Inflammatory macrophage treated with lipopolysaccharide for 1 hour (primary cell): ENCODE results near the gene AP1G1.

Experiments
- DNase-seq, 2 donors: peaks; one replicate each; pipeline ENCODE4 v3.0.0-alpha.2; 2020 to 2022

AP1G1 gene

DNA sequence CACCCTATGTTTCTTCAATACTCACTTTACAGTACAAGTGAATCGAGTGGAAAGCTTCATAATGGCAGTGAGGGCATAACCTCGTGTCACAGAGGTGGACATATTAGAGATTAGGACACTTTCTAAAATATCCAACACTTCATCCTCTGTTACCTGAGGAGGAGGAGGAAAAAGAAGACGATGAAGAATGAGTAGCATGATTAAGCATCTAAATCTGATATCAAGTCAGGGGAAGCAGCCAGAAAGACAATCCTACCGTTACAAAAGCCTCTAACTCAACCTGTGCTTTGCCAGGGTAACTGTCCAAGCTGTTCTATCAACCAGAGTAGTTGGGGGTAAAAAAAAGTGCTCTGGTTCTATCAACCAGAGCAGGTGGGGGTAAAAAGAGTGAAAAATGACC is 60.4 kb downstream of the AP1G1 start:
- no peak for DNase-seq

DNA sequence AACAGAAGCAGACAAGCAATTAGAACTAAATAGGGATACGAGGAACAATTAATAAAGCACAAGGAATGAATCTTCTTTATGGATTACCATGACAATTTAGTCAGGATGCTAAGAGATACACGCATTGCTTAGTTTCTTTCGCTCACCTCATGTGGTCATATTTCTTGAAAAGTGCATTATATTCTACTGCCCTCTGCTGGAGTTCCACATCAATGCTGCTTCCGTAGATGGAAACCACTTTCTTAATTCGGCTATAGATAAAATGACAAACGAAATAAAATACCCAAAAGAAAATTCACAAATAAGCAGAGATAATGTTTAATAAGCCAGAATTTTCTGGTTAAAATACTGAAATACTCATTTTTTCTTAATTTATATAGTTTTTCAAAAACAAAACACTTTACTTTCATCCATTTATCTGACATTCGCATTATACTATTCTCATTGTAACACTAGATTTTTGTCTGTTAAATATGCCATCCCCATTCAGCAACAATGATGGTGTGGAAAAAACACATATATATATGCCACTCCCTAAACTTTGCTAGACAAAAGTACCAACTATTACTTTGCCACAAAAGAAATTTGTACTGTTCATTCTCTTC is 62.1 kb downstream of the AP1G1 start:
- peak; percentile 13 to 60 for DNase-seq

GRCh38 chr16:71738855-71739254 is 69.8 kb downstream of the AP1G1 start:
- DNase-seq: no peak

DNA sequence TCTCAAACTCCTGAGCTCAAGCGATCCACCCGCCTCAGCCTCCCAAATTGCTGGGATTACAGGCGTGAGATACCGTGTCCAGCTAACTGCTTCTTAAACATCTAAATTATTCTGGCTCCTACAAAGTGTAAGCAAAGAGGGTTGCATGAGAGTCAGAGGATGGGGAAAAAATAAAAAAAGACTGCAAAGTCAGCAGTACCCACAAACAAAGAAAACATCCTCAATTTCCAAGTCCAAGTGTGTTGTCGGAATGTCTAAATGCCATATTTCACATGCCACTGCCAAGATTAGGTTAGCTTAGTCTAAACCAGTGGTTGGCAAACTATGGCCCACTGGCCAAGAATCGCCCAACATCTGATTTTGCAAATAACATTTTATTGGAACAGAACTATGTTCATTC is 71.1 kb downstream of the AP1G1 start:
- DNase-seq: no peak

DNA sequence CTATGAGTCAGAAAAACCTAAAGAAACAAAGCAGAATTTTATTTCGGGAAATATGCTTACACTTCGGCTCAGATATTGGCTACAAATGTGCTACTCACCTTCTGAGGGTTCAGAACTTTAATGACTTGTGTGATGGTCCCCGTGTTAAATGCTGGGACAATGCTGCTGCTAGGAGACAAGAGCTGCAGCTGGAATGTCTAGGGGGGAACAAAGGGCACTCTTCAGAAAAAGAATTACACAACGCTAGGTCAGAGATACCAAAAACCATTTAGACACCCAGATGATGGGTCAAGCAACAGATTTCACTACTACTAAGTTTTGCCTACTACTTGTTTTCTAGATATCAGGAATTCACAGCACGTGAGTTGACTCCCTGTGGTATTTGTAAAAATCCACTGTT is 74.1 kb downstream of the AP1G1 start:
- DNase-seq: no peak

DNA sequence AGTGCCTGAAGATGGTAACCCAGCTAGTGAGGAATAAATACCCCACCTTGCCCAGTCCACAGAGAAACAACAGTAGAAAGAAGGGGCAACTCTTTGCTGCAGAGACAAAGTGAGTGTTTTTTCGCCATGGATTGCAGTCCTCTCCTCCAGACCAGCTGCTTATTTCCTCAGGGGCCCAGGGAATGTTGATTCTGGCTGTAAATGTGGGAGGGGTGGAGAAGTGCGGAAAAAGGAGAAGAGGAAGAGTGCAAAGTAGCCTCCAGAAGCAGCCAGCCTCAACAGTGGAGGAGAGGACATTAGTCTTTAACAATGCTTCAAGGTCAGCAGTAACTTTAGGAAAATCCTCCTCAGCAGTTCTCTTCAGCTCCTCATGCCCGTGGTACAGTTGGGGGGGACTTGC is 76.0 kb downstream of the AP1G1 start:
- no peak for DNase-seq

DNA sequence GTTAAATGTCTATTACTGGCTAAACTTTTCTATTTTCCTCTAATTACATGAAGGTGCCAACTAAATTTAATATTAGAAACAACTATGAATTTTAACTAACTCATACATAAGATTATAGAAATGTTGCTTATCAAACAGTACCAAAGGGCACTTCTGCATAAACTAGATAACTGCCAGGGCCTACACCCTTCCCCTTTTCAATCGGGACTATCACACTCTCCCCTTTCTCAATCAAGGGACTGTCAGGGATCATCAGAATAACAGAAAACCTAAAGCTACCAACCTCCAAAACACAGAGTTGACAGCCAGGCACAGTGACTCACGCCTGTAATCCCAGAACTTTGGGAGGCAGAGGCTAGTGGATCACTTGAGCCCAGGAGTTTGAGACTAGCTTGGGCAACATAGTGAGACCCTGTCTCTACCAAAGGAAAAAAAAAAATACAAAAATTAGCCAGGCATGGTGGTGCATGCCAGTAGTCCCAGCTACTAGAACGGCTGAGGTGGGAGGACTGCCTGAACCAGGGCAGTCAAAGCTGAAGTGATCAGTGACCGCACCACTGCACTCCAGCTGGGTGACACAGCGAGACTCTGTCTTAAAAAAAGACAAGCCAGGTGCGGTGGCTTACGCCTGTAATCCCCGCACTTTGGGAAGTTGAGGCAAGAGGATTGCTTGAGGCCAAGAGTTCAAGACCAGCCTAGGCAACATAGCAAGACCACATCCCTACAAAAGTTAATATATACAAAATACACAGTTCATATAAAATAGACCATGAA is 80.9 kb downstream of the AP1G1 start:
- DNase-seq: peak; percentile 25 to 28

DNA sequence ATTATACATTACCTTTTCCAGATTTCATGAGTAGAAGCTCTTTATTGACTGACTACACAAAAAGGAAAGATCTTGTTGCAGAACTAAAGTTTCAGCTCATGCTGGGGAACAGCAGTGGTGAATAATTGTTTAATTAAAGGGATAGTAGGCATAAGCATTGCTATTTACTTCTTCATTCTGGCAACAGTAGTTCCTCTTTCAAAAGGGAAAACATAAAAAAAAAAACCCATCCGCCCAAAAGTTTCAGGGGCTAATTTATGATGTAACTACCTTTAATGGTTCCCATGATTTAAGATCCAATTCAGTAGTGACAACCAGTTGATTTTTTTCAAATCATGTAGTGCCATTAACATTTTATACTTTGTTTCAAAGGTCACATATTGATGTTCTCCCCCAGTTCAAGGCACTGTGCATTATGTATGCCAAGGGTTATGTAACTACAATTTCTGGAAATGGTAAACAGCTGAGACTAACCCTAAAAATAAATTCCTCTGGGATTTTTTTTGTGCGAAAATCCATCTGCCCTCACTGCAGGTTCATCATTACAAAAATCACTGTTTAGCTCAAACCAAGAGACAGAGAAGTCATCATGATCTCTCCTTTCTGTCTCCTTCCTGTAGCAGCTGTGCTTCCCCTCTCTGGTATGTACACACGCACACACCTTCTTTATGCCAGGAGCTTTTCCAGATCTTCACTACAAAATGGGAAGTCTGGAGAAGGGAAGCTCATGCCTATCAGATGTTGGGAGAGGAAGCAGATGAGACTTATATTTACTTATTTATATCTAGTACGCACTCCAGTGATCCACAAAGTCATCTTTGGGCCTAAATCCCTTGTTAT is 81.9 kb downstream of the AP1G1 start:
- peak; percentile 66 to 76 for DNase-seq

DNA sequence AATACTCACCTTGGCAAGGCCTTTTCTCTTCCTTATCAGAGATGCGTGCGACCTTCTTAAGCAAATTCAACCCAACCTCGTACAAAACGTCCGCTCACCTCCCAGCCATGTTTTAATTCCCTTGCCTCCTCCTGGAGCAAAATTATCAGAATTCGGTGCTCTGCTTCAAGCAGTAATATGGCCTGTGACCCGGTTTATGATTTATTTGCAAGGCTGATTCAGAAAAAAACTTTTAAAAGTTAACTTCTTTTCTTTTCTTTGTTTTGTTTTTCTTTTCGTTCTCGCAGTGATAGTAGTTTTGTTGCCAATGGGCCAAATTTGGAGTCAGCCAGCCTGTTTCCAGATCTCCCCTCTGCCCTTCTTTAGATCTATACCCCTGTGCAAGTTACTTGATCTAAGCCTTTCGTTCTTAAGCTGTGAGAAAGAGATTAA is 84.3 kb downstream of the AP1G1 start, which contains the start of gene PHLPP2:
TSS of gene PHLPP2 (minus strand) at position 382 of the 432 bp plus-strand sequence. CDS start 9,906 bp downstream, outside the sequence.
- no peak for DNase-seq

DNA sequence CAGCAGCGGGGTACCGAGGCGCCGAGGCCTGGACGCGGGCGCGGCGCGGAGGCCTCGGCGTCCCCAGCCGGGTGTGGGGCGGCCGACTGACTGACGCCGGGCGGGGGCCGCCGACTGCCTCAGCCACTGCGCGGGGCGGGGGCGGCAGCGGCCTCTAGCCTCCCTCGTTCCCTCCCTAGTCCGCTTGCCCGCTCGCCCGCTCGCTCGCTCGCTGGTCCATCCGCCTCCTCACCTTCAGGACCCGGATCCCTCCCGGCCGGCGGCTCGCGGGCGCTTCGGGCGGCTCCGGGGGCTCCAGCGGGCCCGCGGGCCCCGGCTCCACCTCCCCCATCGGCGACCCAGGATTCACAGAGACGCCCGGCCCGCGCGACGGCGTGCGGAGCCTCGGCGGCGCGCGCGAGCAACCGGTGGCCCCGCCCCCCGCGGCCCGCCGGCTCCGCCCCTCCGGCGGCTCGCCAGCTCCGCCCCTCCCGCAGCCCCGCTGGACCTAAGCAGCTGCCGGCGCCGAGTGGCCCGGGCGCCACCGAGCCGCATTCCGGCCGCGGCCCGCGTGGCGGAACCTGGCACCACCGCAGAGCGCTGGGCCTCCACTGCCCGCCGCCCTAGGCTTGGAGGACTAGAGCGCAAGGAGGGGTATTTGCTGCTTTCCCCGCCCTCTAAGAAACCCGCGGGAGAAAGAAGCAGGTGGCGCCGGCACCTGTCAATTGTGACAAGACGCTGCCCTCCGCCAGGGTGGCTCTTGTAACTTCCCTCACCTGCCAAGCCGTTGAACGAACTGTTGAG is 84.9 kb downstream of the AP1G1 start:
- DNase-seq: peak; percentile 48 to 60

GRCh38 chr16:71722801-71723536 is 85.7 kb downstream of the AP1G1 start:
- DNase-seq: peak; percentile 29 to 51

DNA sequence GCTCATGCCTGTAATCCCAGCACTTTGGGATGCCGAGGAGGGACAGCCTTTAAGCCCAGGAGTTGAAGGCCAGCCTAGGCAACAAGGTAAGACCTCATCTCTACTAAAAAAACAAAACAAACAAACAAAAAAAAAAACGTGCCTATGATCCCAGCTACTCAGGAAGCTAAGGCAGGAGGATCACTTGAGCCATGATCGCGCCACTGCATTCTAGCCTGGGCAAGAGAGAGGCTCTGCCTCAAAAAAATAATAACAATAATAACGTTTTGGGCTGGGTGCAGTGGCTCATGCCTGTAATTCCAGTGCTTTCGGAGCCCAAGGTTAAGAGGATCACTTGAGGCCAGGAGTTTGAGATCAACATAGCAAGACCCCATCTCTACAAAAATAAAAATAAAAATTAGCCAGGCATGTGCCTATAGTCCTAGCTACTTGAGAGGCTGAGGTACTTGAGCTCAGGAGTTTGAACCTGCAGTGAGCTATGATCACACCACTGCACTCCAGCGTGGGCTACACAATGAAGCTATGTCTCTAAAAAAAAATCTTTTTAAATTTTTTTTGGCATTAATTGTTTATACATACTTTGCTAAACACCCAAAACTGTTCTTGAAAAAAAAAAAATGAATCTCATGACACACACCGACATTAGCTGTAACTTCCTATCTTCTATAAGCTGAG is 87.4 kb downstream of the AP1G1 start:
- DNase-seq: no peak

DNA sequence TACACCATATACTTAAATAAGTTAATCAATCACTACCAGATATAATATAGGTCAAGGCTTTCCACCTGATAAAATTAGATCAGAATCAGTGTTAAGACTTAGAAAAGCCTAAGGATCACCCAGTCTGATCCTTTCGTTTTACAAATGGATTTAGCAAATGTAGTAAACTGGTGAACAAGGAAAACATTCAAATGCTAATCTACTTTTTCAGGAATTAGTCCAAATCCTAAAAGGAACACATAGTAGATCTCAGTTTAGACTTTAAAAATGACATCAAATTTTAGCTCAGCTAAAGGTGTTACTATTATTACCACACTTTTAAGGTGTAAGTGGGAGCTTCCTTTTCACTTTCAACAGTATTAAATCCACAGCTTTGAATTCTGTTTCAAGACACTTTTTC is 96.1 kb downstream of the AP1G1 start:
- no peak for DNase-seq

- DNase-seq: no peak
These were observed 96.8 kb downstream of the AP1G1 start for GRCh38 chr16:71711789-71712188.

DNA sequence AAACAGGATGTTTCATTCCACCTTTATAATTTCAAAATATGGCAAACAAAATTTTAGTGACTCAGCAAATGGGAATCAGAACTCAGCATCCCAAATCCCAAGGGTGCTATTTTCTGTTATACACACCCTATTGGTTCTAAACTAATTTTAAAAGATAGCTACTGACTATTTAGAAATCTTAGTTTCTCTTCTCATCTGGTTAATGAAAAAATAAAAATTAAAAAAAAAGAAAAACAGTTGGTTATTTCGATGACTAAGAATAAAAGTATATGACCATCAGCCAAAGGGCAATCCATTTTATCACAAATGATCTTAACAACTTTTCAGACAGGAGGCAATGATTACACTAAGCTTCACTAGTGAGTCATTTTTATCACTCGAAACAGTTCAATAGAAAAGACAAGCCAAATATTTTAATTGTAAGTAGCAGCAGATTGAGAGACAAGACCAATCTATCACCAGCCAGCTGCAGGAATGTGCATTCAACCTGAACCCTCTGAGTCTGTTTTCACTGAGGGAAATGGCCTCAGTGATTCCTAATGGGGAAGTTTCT is 99.3 kb downstream of the AP1G1 start:
- no peak for DNase-seq

DNA sequence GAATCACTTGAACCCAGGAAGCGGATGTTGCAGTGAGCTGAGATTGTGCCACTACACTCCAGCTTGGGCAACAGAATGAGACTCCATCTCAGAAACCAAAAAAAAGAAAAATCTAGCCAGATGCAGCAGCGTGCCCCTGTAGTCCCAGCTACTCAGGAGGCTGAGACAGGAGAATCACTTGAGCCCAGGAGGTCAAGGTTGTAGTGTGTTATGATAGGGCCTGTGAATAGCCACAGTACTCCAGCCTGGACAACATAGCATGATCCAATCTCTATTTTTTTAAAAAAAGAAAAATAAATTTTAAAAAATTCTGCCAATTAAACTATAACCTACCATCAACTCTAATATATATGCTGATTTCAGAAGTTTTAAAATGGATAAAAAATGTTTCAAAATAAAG is 99.9 kb downstream of the AP1G1 start:
- no peak for DNase-seq

GRCh38 chr16:71707199-71707598 is 101.4 kb downstream of the AP1G1 start:
- DNase-seq: no peak

GRCh38 chr16:71706046-71706445 is 102.6 kb downstream of the AP1G1 start:
- no peak for DNase-seq

GRCh38 chr16:71703333-71703732 is 105.3 kb downstream of the AP1G1 start:
- no peak for DNase-seq

GRCh38 chr16:71700831-71701230 is 107.8 kb downstream of the AP1G1 start:
- DNase-seq: peak; percentile 47 to 71

DNA sequence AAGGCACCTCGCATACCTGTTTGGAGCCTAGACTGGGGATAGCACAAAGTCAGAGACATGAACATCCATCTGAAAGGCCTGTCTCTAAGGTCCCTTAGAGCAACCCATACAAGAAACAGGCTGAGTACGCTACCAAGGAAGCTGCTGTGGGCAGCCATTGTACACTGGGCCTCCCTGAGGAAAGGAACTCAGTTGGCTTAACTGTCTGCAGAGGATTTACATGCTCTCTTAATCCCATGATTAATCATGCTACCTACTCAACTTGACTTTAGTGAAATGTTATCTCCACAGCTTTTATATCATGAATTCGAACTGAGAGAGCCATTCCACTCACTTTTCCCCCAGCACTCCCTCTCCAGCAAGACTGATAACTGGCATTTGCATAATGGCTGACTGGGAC is 110.1 kb downstream of the AP1G1 start:
- no peak for DNase-seq
